ENCODE measurements around the gene GREM2. TPM values are rescaled to one million over a fixed set of nuclear protein-coding genes. Genes with fewer than 3 reads are reported as not detected.

Gene GREM2
- total RNA-seq, 1 donor from 2014 or later, result not detected

DNA sequence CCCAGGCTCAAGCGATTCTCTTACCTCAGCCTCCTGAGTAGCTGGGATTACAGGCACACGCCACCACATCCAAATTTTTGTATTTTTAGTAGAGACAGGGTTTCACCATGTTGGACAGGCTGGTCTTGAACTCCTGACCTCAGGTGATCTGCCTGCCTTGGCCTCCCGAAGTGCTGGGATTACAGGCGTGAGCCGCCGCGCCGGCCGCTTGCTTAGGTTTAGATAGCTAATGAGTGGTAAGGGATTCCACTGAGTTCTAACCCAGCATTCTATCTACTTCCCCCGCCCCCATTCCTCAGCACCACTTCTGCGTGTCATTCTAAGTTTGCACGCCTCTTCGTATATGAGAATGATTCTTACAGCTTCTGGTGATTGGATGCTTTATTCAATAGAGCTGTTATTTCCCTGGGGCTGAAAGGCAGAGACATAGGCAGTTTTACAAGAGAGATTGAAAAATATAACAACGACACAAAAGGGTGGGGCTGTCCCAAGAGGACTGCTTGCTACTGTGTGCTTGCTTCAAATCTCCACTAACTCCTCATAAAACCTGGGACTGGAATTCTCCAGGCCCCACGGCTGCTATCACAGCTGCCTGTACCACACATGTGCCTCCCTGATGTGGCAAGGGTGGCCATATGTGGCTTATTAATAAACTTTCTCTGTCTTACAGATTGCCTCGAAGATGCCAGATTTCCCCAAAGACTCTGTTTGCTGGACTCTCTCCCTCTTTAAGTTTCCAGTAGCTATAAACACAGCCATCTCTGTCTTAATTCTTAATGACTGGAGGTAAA lies 23.7 kb upstream of the GREM2 start:
- Mint-ChIP-seq H3K9me3 (ENCODE audit: unreplicated experiment) (no peaks in the 10 kb centered on the region), H3K36me3 (ENCODE audit: unreplicated experiment) (no peaks in the 10 kb centered on the region), H3K27me3 (ENCODE audit: unreplicated experiment) (peaks cover 10% of the 10 kb centered on the region), H3K27ac (ENCODE audit: unreplicated experiment) (no peak overlapping the region), H3K4me3 (ENCODE audit: unreplicated experiment) (no peak overlapping the region), H3K4me1 (ENCODE audit: unreplicated experiment) (no peaks in the 10 kb centered on the region)
- TF ChIP-seq, protein P1, sequence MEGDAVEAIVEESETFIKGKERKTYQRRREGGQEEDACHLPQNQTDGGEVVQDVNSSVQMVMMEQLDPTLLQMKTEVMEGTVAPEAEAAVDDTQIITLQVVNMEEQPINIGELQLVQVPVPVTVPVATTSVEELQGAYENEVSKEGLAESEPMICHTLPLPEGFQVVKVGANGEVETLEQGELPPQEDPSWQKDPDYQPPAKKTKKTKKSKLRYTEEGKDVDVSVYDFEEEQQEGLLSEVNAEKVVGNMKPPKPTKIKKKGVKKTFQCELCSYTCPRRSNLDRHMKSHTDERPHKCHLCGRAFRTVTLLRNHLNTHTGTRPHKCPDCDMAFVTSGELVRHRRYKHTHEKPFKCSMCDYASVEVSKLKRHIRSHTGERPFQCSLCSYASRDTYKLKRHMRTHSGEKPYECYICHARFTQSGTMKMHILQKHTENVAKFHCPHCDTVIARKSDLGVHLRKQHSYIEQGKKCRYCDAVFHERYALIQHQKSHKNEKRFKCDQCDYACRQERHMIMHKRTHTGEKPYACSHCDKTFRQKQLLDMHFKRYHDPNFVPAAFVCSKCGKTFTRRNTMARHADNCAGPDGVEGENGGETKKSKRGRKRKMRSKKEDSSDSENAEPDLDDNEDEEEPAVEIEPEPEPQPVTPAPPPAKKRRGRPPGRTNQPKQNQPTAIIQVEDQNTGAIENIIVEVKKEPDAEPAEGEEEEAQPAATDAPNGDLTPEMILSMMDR (IDR thresholded peaks at IDR 0.05), result no peak
- no peak for DNase-seq (ENCODE audit: extremely low spot score, unreplicated experiment)

DNA sequence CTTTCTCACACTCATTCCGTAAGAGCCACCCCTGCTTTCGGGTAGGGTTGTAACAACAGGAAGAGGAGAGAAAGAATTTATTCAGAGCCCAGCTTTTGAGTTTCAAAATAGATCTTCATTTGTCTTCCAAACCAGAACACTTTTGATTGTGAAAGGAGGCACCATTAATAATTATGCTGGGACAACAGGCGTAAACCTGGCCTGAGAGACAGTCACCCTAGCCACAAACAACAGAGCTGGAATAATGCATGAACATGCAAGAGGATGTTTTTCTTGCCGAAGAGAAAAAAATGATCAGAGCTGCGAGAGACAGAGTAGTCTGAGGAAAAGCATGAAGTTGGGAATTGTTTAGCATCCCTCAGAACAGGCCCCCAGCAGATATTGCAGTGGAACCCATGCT lies 18.5 kb upstream of the GREM2 start:
- TF ChIP-seq, protein P1 (IDR thresholded peaks at IDR 0.05), result no peak
- no peaks in the 10 kb centered on the region for H3K36me3 Mint-ChIP-seq (ENCODE audit: unreplicated experiment)
- peaks cover 21% of the 10 kb centered on the region for H3K27me3 Mint-ChIP-seq (ENCODE audit: unreplicated experiment)
- no peaks in the 10 kb centered on the region for H3K4me1 Mint-ChIP-seq (ENCODE audit: unreplicated experiment)
- H3K9me3 Mint-ChIP-seq (ENCODE audit: unreplicated experiment), result no peaks in the 10 kb centered on the region
- no peak overlapping the region for H3K4me3 Mint-ChIP-seq (ENCODE audit: unreplicated experiment)
- no peak overlapping the region for H3K27ac Mint-ChIP-seq (ENCODE audit: unreplicated experiment)
- no peak for DNase-seq (ENCODE audit: extremely low spot score, unreplicated experiment)

DNA sequence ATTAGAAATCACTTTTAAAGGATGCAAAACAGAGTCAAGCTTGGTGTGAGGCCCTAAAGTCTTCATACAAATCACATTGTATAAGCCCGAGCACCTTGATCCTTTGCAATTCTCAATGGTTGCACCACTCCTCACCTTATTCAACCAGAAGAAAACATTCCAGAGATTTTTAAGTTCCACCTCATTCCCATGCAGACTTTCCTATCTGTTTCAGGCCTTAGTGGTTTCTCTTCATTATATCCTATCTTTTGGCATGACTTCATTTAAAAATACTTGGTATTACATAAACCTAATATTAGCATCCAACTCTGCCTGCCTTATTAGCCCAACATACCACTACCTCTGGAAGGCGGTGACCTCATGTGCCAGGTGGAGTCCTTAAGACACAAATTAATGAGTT lies 9.3 kb upstream of the GREM2 start:
- Mint-ChIP-seq H3K36me3 (ENCODE audit: unreplicated experiment) (no peaks in the 10 kb centered on the region), H3K9me3 (ENCODE audit: unreplicated experiment) (no peaks in the 10 kb centered on the region), H3K4me1 (ENCODE audit: unreplicated experiment) (no peaks in the 10 kb centered on the region), H3K4me3 (ENCODE audit: unreplicated experiment) (no peak overlapping the region), H3K27me3 (ENCODE audit: unreplicated experiment) (peaks cover 13% of the 10 kb centered on the region), H3K27ac (ENCODE audit: unreplicated experiment) (no peak overlapping the region)
- TF ChIP-seq, protein P1 (IDR thresholded peaks at IDR 0.05), result no peak
- DNase-seq (ENCODE audit: extremely low spot score, unreplicated experiment), result no peak

DNA sequence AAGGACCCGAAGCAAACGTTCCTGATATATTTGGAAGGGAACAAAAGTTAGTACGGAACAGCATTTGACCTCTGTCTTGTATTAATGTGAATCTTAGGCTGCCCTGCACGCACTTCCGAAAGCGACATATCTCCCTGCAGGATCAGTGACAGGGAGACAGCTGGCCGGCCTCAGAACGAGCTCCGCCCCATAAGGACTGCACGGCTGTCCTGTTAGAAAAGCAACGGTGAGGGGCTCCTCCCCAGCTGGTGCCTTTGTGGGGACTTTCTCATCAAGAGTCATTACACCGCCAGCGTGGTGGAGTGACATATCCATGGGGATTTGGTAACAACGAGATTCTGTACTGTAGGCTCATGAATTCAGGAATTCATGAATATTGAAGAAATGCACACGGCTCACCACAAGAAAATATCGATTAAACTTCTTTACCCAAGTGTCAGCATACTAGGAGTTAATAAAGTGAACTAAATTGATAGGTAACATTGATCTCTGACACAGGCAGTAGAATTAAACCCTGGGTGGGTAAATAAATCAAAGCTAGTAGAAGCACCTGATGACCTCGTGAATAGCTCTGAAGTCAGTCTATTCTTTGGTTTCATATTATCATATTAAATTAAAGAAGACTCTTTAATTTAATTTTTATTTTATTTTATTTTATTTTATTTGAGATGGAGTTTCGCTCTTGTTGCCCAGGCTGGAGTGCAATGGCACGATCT lies 8.1 kb upstream of the GREM2 start:
- no peak overlapping the region for H3K27ac Mint-ChIP-seq (ENCODE audit: unreplicated experiment)
- TF ChIP-seq, protein P1 (IDR thresholded peaks at IDR 0.05), result no peak
- H3K36me3 Mint-ChIP-seq (ENCODE audit: unreplicated experiment), result no peaks in the 10 kb centered on the region
- H3K9me3 Mint-ChIP-seq (ENCODE audit: unreplicated experiment), result no peaks in the 10 kb centered on the region
- no peaks in the 10 kb centered on the region for H3K4me1 Mint-ChIP-seq (ENCODE audit: unreplicated experiment)
- DNase-seq (ENCODE audit: extremely low spot score, unreplicated experiment), result no peak
- H3K27me3 Mint-ChIP-seq (ENCODE audit: unreplicated experiment), result peaks cover 17% of the 10 kb centered on the region
- no peak overlapping the region for H3K4me3 Mint-ChIP-seq (ENCODE audit: unreplicated experiment)

DNA sequence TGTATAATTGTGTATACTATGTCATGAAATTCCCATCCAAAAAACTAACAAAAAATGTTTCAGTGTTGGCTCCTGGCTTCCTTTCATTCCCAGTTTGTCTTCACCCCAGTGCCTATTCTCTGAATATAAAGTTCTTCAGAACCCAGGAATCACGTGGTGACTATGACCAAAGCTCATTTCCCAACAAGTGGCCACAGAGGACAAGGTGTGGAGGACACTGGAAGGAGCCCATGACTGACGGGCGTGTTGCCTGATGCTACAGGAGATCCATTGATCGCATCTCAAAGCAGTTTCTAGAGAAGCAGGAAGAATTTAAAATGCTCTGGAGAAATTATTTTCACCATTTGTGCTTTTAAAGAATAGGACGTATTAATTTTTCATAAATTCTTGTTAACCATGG lies 7.4 kb upstream of the GREM2 start:
- H3K4me1 Mint-ChIP-seq (ENCODE audit: unreplicated experiment), result no peaks in the 10 kb centered on the region
- H3K4me3 Mint-ChIP-seq (ENCODE audit: unreplicated experiment), result no peak overlapping the region
- DNase-seq (ENCODE audit: extremely low spot score, unreplicated experiment), result no peak
- H3K27ac Mint-ChIP-seq (ENCODE audit: unreplicated experiment), result no peak overlapping the region
- H3K36me3 Mint-ChIP-seq (ENCODE audit: unreplicated experiment), result no peaks in the 10 kb centered on the region
- H3K27me3 Mint-ChIP-seq (ENCODE audit: unreplicated experiment), result peaks cover 21% of the 10 kb centered on the region
- no peaks in the 10 kb centered on the region for H3K9me3 Mint-ChIP-seq (ENCODE audit: unreplicated experiment)
- TF ChIP-seq, protein P1 (IDR thresholded peaks at IDR 0.05), result no peak
